Endothelial cell of umbilical vein (primary cell): Measurements from ENCODE around the gene MNAT1. TPM values are rescaled to one million over a fixed set of nuclear protein-coding genes. Genes with fewer than 3 reads are reported as not detected.

Experiments
- BruUV-seq: library from RNA; stranded (reverse); fragments of 400-500 nt; replicated peaks from 2 replicates; lab custom pipeline; 2021; lab: Mats Ljungman, UMichigan
- CTCF ChIA-PET: fragments of 300-600, 350-600 bp; sonication (Branson Sonifier 250); formaldehyde crosslinking; loops from one replicate; lab custom pipeline; 2021; ENCODE audit warnings: antibody characterized with exemption, inconsistent platforms; lab: Charles Lee
- POLR2A ChIA-PET: fragments of 300-600, 350-600 bp; sonication (Branson Sonifier 250); formaldehyde crosslinking; loops from one replicate; lab custom pipeline; 2021; ENCODE audit warnings: antibody characterized with exemption, inconsistent platforms; lab: Charles Lee
- DNase-seq: peaks from one replicate; pipeline ENCODE4 v3.0.0-alpha.2; 2011; ENCODE audit warnings: low read depth, low spot score
- FAIRE-seq: peaks from 2 replicates; lab custom pipeline; 2011; peaks lifted over from hg19 to GRCh38; lab: Jason Lieb, UNC
- H2AFZ ChIP-seq: 2 replicates; pipeline ENCODE4 v1.6.0; 2012; ENCODE audit warnings: low read depth, low read length, control low read depth, inconsistent platforms
- H3K27ac ChIP-seq: 2 replicates; pipeline ENCODE4 v1.5.1; 2011; ENCODE audit warnings: low read depth, mild to moderate bottlenecking, control low read depth, low read length, moderate library complexity; ENCODE audit not compliant: insufficient read depth
- H3K27me3 ChIP-seq, 2 experiments: 2 replicates each; pipeline versions ENCODE4 v1.6.0 to v1.6.1; 2011; ENCODE audit warnings: low read length in 2 of 2, mixed read lengths in 1 of 2; ENCODE audit not compliant: control insufficient read depth in 2 of 2, insufficient read depth in 2 of 2
- H3K36me3 ChIP-seq, 2 experiments: 2 replicates in 1 of 2; 3 replicates in 1 of 2; pipeline ENCODE4 v1.5.1; 2011; ENCODE audit warnings: low read length in 2 of 2, mild to moderate bottlenecking in 1 of 2, moderate library complexity in 1 of 2; ENCODE audit not compliant: control insufficient read depth in 2 of 2, insufficient read depth in 2 of 2; ENCODE audit errors: extremely low read depth in 1 of 2
- H3K4me1 ChIP-seq: 3 replicates; pipeline ENCODE4 v1.5.1; 2011; ENCODE audit warnings: mild to moderate bottlenecking, low read length; ENCODE audit not compliant: control insufficient read depth, insufficient read depth; ENCODE audit errors: extremely low read depth
- H3K4me2 ChIP-seq: 2 replicates; pipeline ENCODE4 v1.6.1; 2011; ENCODE audit warnings: low read length, control low read depth, mixed read lengths; ENCODE audit not compliant: insufficient read depth
- H3K4me3 ChIP-seq, 3 experiments: fragments of 200-600 bp in 1 of 3; sonication (generic), shearing (Covaris generic) in 1 of 3; replicated peaks in 1 of 3; 2 replicates each; pipeline ENCODE4 v1.5.1; 2011 to 2016; ENCODE audit warnings: control low read depth in 3 of 3, low read length in 3 of 3, mild to moderate bottlenecking in 2 of 3, inconsistent platforms in 1 of 3, low read depth in 1 of 3, moderate library complexity in 1 of 3; ENCODE audit not compliant: insufficient read depth in 1 of 3
- H3K79me2 ChIP-seq: 2 replicates; pipeline ENCODE4 v1.6.0; 2012; ENCODE audit warnings: low read length, inconsistent platforms; ENCODE audit not compliant: control insufficient read depth, insufficient read depth
- H3K9ac ChIP-seq: replicated peaks from 2 replicates; pipeline ENCODE3; 2011; ENCODE audit warnings: low read length, control low read depth; ENCODE audit not compliant: insufficient read depth; ENCODE audit errors: extremely low read depth
- H3K9me1 ChIP-seq: replicated peaks from 3 replicates; pipeline ENCODE4 v1.6.0; 2011; ENCODE audit warnings: mild to moderate bottlenecking, low read length; ENCODE audit not compliant: control insufficient read depth, insufficient read depth; ENCODE audit errors: extremely low read depth
- H3K9me3 ChIP-seq: replicated peaks from 2 replicates; pipeline ENCODE4 v1.5.1; 2012; ENCODE audit warnings: low read length, inconsistent platforms; ENCODE audit not compliant: control insufficient read depth, insufficient read depth
- H4K20me1 ChIP-seq: replicated peaks from 2 replicates; pipeline ENCODE3; 2011; ENCODE audit warnings: mild to moderate bottlenecking, low read length; ENCODE audit not compliant: control insufficient read depth, insufficient read depth; ENCODE audit errors: extremely low read depth
- CTCF ChIP-seq, 2 donors: IDR thresholded peaks; 1 replicate in 1 of 2; 2 replicates in 1 of 2; pipeline ENCODE4 v1.5.1; 2011; ENCODE audit warnings: low read length in 2 of 2, mild to moderate bottlenecking in 2 of 2, moderate library complexity in 2 of 2, control low read depth in 1 of 2, inconsistent platforms in 1 of 2, low read depth in 1 of 2; ENCODE audit not compliant: insufficient read depth in 1 of 2; ENCODE audit errors: extremely low read depth in 1 of 2
- EZH2 ChIP-seq: IDR thresholded peaks from 2 replicates; pipeline ENCODE4 v1.6.1; 2012; ENCODE audit warnings: borderline replicate concordance, low read depth, mild to moderate bottlenecking, moderate library complexity, low read length, inconsistent platforms; ENCODE audit not compliant: severe bottlenecking
- FOS ChIP-seq: IDR thresholded peaks from 2 replicates; pipeline ENCODE4 v1.6.1; 2011; ENCODE audit warnings: mild to moderate bottlenecking, low read length, moderate library complexity, borderline replicate concordance; ENCODE audit not compliant: insufficient read depth
- GATA2 ChIP-seq: IDR thresholded peaks from 2 replicates; pipeline ENCODE4 v1.7.0; 2011; ENCODE audit warnings: low read depth, mild to moderate bottlenecking, moderate library complexity, mixed read lengths, low read length; ENCODE audit not compliant: insufficient read length, insufficient read depth
- JUN ChIP-seq: IDR thresholded peaks from 2 replicates; pipeline ENCODE4 v1.6.1; 2011; ENCODE audit warnings: borderline replicate concordance, low read depth; ENCODE audit not compliant: insufficient read length, insufficient read depth
- MAX ChIP-seq: IDR thresholded peaks from 2 replicates; pipeline ENCODE4 v1.6.1; 2011; ENCODE audit not compliant: insufficient read depth, insufficient read length
- MYC ChIP-seq: IDR thresholded peaks from one replicate; pipeline ENCODE4 v1.6.1; 2011; ENCODE audit warnings: mild to moderate bottlenecking, low read depth, low read length
- POLR2A ChIP-seq: IDR thresholded peaks from 2 replicates; pipeline ENCODE4 v1.6.1; 2012; ENCODE audit warnings: low read depth, mild to moderate bottlenecking, control low read depth, low read length
- POLR2AphosphoS5 ChIP-seq: IDR thresholded peaks from 2 replicates; pipeline ENCODE4 v1.6.1; 2012; ENCODE audit warnings: low read depth, mild to moderate bottlenecking, control low read depth, low read length, moderate library complexity; ENCODE audit not compliant: insufficient read depth
- dilution Hi-C: fragments of 300-500 bp; cut with MboI; formaldehyde crosslinking; loops from one replicate; pipeline ENCODE4 v1.15.0; 2019; ENCODE audit warnings: low sequenced_read_pairs; ENCODE audit not compliant: extremely low pct_ligation_motif_present
- intact Hi-C: fragments of 100-400 bp; cut with micrococcal nuclease; formaldehyde crosslinking; loops from one replicate; pipeline ENCODE4 v1.10.0; 2022
- polyA plus RNA-seq, 4 experiments: library from polyadenylated mRNA; depleted of rRNA in 3 of 4; stranded (reverse) in 3 of 4; unstranded in 1 of 4; fragments of >200 nt; gene quantifications; 2 replicates each; pipeline versions ENCODE4 v1.2.1 to v1.2.3, GENCODE V29; 2011 to 2012; ENCODE audit warnings: missing spikeins in 1 of 4
- total RNA-seq: library from RNA; stranded (reverse); gene quantifications from 2 replicates; pipeline ENCODE4 v1.2.3, GENCODE V29; 2021

MNAT1 gene
- total and polyA plus RNA-seq, 2 donors (not counting 3 experiments of a cell fraction or from before 2014, with no cell fraction given): 35.7 to 55.7 TPM

DNA sequence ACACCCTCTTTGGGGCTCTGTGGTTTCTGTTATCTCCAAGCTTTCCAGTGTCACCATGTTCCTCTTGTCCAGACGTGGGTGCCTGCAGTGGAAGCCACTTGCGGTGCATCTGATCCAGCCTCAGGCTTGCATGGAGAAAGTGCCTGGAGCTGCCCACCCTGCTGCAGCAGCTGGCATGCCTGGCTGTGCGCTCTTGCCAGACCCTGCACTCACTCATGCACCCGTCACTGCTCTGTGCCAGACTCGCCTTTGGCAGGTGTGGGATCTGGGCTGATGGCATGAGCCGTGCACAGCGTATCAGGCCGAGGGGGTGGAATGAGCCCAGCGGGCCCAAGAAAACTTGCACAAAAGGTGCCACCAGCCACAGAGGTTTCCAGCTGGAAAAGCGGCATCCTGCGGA, 105.1 kb downstream of the MNAT1 start:
- dilution Hi-C loops (no loop called here), intact Hi-C loops (no loop called here)
- Histone ChIP-seq H3K4me2 (no peak overlapping the region), H3K4me3 (no peak overlapping the region), H3K9me3 (no peaks in the 10 kb centered on the region), H3K4me1 (no peaks in the 10 kb centered on the region), H4K20me1 (no peaks in the 10 kb centered on the region), H3K27me3 (no peaks in the 10 kb centered on the region), H3K27ac (no peak overlapping the region), H3K79me2 (no peaks in the 10 kb centered on the region), H2AFZ (no peak overlapping the region), H3K36me3 (peaks cover 0 to 5% of the 10 kb centered on the region in 2 experiments), H3K9ac (no peak overlapping the region), H3K9me1 (no peaks in the 10 kb centered on the region)
- ChIA-PET POLR2A (no interaction called here), CTCF (no interaction called here)
- no TSS peak for BruUV-seq
- TF ChIP-seq MAX: no peak
- TF ChIP-seq POLR2AphosphoS5: no peak
- no peak for TF ChIP-seq CTCF (IDR thresholded peaks at IDR 0.05; ENCODE audit: extremely low read depth in 1 of 2, insufficient read depth in 1 of 2, low read depth in 1 of 2, low read length in 2 of 2)
- no peak for TF ChIP-seq EZH2
- DNase-seq (no peak), FAIRE-seq (no peak)

- Histone ChIP-seq H3K9me1 (no peaks in the 10 kb centered on the region), H4K20me1 (no peaks in the 10 kb centered on the region), H3K36me3 (peaks cover 0 to 5% of the 10 kb centered on the region in 2 experiments), H3K79me2 (no peaks in the 10 kb centered on the region), H3K9ac (no peak overlapping the region), H3K27ac (no peak overlapping the region), H3K4me3 (no peak overlapping the region), H3K27me3 (no peaks in the 10 kb centered on the region), H2AFZ (no peak overlapping the region), H3K4me1 (no peaks in the 10 kb centered on the region), H3K4me2 (no peak overlapping the region), H3K9me3 (no peaks in the 10 kb centered on the region)
- CTCF ChIA-PET: no interaction called here
- dilution Hi-C loops: no loop called here
- BruUV-seq: no TSS peak
- POLR2A ChIA-PET: no interaction called here
- intact Hi-C loops: no loop called here
- no peak for FAIRE-seq
- no peak for DNase-seq
- TF ChIP-seq MYC (no peak), POLR2AphosphoS5 (no peak), JUN (no peak), FOS (no peak), POLR2A (no peak), EZH2 (no peak), CTCF (IDR thresholded peaks at IDR 0.05; ENCODE audit: extremely low read depth in 1 of 2, insufficient read depth in 1 of 2, low read depth in 1 of 2, low read length in 2 of 2) (no peak), MAX (no peak), GATA2 (no peak)
Measured at GRCh38 chr14:60840313-60840712, 105.8 kb downstream of the MNAT1 start.
